A673 (cell line): ENCODE measurements around the gene THBS3. TPM values are rescaled to one million over a fixed set of nuclear protein-coding genes. Genes with fewer than 3 reads are reported as not detected.
"Not testable (repeated sequence)": the region's sequence is repeated elsewhere in the genome, so short reads cannot be mapped to it uniquely, and the experiment has no call there.

Experiments
- BruUV-seq: library from RNA; stranded (reverse); fragments of 400-500 nt; replicated peaks from 2 replicates; lab custom pipeline; 2021; lab: Mats Ljungman, UMichigan
- CTCF ChIA-PET: fragments of 300-600 bp; sonication (Branson Sonifier 250); formaldehyde crosslinking; loops from one replicate; lab custom pipeline; 2022; ENCODE audit warnings: antibody characterized with exemption; lab: Charles Lee
- POLR2A ChIA-PET: fragments of 300-600 bp; sonication (Branson Sonifier 250); formaldehyde crosslinking; loops from one replicate; lab custom pipeline; 2022; ENCODE audit warnings: antibody characterized with exemption; ENCODE audit not compliant: low non-redundant PET; lab: Charles Lee
- DNase-seq: peaks from one replicate; pipeline ENCODE4 v3.0.0-alpha.2; 2015; ENCODE audit warnings: low spot score
- H3K27ac ChIP-seq: fragments of 200-600 bp; sonication (generic); 2 replicates; pipeline ENCODE4 v1.5.1; 2016; ENCODE audit warnings: mixed run types, low read depth, mild to moderate bottlenecking, mixed read lengths, antibody characterized with exemption, low read length; ENCODE audit not compliant: poor library complexity, severe bottlenecking
- H3K27me3 ChIP-seq: fragments of 200-600 bp; sonication (generic); replicated peaks from 2 replicates; pipeline ENCODE4 v1.6.1; 2017; ENCODE audit warnings: mixed run types, low read depth, mild to moderate bottlenecking, mixed read lengths, antibody characterized with exemption, low read length; ENCODE audit not compliant: insufficient read depth, poor library complexity
- H3K36me3 ChIP-seq: fragments of 200-600 bp; sonication (generic); 2 replicates; pipeline ENCODE4 v1.6.1; 2016; ENCODE audit warnings: mixed run types, mild to moderate bottlenecking, mixed read lengths, antibody characterized with exemption, low read length; ENCODE audit not compliant: insufficient read depth, poor library complexity, severe bottlenecking
- H3K4me1 ChIP-seq: fragments of 200-600 bp; sonication (generic); 2 replicates; pipeline ENCODE4 v1.6.1; 2017; ENCODE audit warnings: mixed run types, mild to moderate bottlenecking, mixed read lengths, antibody characterized with exemption, low read length; ENCODE audit not compliant: insufficient read depth, poor library complexity, severe bottlenecking
- H3K4me3 ChIP-seq: fragments of 200-600 bp; sonication (generic); 2 replicates; pipeline ENCODE4 v1.5.1; 2016; ENCODE audit warnings: low read depth, mixed run types, mild to moderate bottlenecking, mixed read lengths, low read length; ENCODE audit not compliant: poor library complexity, severe bottlenecking
- H3K9me3 ChIP-seq: fragments of 200-600 bp; sonication (generic); 2 replicates; pipeline ENCODE4 v1.6.1; 2016; ENCODE audit warnings: mixed run types, low read depth, mild to moderate bottlenecking, mixed read lengths, antibody characterized with exemption, low read length; ENCODE audit not compliant: poor library complexity, severe bottlenecking
- EZH2 ChIP-seq: fragments of 200-600 bp; sonication (generic); IDR thresholded peaks from 2 replicates; pipeline ENCODE4 v1.6.1; 2017; ENCODE audit warnings: borderline replicate concordance, low read depth, mild to moderate bottlenecking, mixed read lengths, antibody characterized with exemption, low read length; ENCODE audit not compliant: poor library complexity, severe bottlenecking
- intact Hi-C: fragments of 100-400 bp; cut with micrococcal nuclease; formaldehyde crosslinking; loops from one replicate; pipeline ENCODE4 v1.10.0; 2022; ENCODE audit not compliant: unreplicated experiment
- total RNA-seq: library from RNA; stranded (reverse); gene quantifications from 2 replicates; pipeline ENCODE4 v1.2.3, GENCODE V29; 2021
- TF ChIP-seq, protein P1 (sequence below): fragments of 300-800, 200-600 bp; sonication (generic); conservative IDR thresholded peaks from 2 replicates; pipeline ENCODE4 v1.5.1; 2017; ENCODE audit warnings: low read depth, mild to moderate bottlenecking, antibody characterized with exemption, low read length, moderate library complexity, mixed read lengths

Gene THBS3
- total RNA-seq, 1 experiment from 2014 or later: 23.2 TPM

DNA sequence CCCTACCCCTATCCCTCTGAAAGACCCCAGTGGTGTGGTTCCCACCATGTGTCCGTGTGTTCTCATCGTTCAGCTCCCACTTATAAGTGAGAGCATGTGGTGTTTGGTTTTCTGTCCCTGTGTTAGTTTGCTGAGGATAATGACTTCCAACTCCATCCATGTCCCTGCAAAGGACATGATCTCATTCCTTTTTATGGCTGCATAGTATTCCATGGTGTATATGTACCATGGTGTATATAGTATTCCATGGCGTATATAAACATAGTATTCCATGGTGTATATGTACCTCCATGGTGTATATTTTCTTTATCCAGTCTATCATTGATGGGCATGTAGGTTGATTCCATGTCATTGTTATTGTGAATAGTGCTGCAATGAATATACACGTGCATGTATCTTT lies 43.9 kb downstream of the THBS3 start:
- H3K36me3 ChIP-seq, BruUV-seq, intact Hi-C loops, H3K27ac ChIP-seq, CTCF ChIA-PET, H3K27me3 ChIP-seq, POLR2A ChIA-PET, H3K4me3 ChIP-seq, DNase-seq, H3K9me3 ChIP-seq, H3K4me1 ChIP-seq: not testable (repeated sequence)

DNA sequence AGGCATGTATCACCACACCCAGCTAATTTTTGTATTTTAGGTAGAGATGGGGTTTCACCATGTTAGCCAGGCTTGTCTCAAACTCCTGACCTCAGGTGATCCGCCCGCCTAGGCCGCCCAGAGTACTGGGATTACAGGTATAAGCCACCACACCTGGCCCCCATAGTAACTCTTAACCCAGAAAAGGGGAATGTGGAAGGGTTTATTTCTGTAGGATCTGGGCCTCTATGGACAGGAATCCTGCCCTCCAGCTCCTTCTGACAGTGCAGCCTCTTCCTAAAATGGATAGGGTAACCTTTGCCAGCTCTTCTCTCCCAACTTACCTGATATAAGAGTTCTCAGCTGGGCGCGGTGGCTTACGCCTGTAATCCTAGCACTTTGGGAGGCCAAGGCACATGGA lies 45.1 kb downstream of the THBS3 start:
- H3K27ac ChIP-seq, H3K4me3 ChIP-seq, intact Hi-C loops, BruUV-seq, DNase-seq, CTCF ChIA-PET, H3K27me3 ChIP-seq, H3K9me3 ChIP-seq, H3K36me3 ChIP-seq, H3K4me1 ChIP-seq: not testable (repeated sequence)
- POLR2A ChIA-PET: interaction anchor here (0.7 kb wide), 1 partner anchor 126 kb away, joined by 9 read pairs; no protein-coding TSS in a partner anchor

DNA sequence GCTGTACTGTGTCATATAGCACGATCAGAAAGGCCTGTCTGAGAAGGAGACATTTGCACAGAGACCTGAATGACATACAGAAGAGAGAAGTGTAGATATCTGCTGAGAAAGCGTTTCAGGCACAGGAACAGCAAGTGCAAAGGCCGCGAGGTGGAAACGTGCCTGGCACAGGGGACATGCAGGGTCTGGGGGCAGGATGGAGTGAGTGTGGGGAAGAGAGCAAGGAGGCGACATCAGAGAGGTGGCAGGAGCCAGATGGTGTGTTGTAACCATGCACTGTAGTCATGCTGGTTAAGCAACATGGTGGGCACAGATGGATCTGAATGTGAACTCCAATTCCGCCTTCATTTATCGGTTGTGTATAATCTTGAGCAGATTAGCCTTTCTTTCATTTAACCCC lies 47.6 kb downstream of the THBS3 start:
- no peak for TF ChIP-seq EZH2
- intact Hi-C loops: no loop called here
- H3K9me3 ChIP-seq: no peaks in the 10 kb centered on the region
- CTCF ChIA-PET: interaction anchor here (0.7 kb wide), 1 partner anchor 69 kb away, joined by 3 read pairs; no protein-coding TSS in a partner anchor
- no peaks in the 10 kb centered on the region for H3K36me3 ChIP-seq
- H3K27me3 ChIP-seq: no peaks in the 10 kb centered on the region
- POLR2A ChIA-PET: no interaction called here
- H3K4me3 ChIP-seq: no peak overlapping the region
- H3K4me1 ChIP-seq: no peaks in the 10 kb centered on the region
- no TSS peak for BruUV-seq
- H3K27ac ChIP-seq: no peak overlapping the region
- no peak for DNase-seq

DNA sequence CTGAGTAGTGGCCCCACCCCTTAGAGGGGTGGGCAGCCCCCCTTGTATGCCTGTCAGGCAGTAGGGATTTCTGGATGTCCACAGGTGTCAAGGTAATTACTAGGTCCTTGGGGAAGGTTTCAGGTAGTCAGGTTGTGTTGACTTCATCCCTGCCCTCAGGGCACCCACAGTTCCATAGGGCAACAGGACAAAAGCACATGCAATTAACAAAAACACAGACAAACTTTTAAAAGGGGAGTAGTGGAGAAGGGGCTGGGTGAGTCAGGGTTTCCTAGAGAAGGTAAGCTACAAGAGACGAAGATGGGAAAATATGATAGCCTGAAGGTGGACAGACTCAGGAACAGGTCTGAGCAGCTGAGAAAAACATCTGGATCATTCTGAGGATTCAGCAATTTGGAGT lies 48.7 kb downstream of the THBS3 start:
- H3K27me3 ChIP-seq: no peaks in the 10 kb centered on the region
- no peak for DNase-seq
- no peak overlapping the region for H3K27ac ChIP-seq
- ChIA-PET CTCF (no interaction called here), POLR2A (no interaction called here)
- no peaks in the 10 kb centered on the region for H3K36me3 ChIP-seq
- intact Hi-C loops: no loop called here
- no TSS peak for BruUV-seq
- H3K9me3 ChIP-seq: no peaks in the 10 kb centered on the region
- TF ChIP-seq, protein P1, sequence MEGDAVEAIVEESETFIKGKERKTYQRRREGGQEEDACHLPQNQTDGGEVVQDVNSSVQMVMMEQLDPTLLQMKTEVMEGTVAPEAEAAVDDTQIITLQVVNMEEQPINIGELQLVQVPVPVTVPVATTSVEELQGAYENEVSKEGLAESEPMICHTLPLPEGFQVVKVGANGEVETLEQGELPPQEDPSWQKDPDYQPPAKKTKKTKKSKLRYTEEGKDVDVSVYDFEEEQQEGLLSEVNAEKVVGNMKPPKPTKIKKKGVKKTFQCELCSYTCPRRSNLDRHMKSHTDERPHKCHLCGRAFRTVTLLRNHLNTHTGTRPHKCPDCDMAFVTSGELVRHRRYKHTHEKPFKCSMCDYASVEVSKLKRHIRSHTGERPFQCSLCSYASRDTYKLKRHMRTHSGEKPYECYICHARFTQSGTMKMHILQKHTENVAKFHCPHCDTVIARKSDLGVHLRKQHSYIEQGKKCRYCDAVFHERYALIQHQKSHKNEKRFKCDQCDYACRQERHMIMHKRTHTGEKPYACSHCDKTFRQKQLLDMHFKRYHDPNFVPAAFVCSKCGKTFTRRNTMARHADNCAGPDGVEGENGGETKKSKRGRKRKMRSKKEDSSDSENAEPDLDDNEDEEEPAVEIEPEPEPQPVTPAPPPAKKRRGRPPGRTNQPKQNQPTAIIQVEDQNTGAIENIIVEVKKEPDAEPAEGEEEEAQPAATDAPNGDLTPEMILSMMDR: no peak
- no peak for TF ChIP-seq EZH2
- no peaks in the 10 kb centered on the region for H3K4me1 ChIP-seq
- H3K4me3 ChIP-seq: no peak overlapping the region

DNA sequence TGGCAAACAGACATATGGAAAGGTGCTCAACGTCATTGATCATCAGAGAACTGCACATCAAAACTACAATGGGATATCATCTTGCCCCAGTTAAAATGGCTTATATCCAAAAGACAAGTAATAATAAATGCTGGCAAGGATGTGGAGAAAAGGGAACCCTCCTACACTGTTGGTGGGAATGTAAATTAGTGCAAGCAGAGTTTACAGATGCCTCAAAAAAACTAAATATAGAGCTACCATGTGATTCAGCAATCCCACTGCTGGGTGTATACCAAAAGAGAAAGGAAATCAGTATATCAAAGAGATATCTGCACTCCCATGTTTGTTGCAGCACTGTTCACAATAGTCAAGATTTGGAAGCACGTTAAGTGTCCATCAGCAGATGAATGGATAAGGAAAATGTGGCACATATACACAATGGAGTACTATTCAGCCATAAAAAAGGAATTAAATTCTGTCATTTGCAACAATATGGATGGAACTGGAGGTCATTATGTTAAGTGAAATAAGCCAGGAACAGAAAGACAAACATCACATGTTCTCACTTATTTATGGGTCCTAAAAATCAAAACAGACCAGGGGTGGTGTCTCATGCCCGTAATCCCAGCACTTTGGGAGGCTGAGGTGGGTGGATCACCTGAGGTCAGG lies 51.6 kb downstream of the THBS3 start:
- H3K9me3 ChIP-seq, H3K4me1 ChIP-seq, POLR2A ChIA-PET, H3K4me3 ChIP-seq, H3K27me3 ChIP-seq, CTCF ChIA-PET, DNase-seq, BruUV-seq, intact Hi-C loops, H3K36me3 ChIP-seq, H3K27ac ChIP-seq: not testable (repeated sequence)

Other genes starting within 250 kb of the THBS3 start
- gene PYGO2, start 246.1 kb downstream of the THBS3 start, total RNA-seq: 46.3 and 48.5 TPM in 2 replicates
- 201 and 204 TPM in 2 replicates for gene SHC1, start 237.2 kb downstream of the THBS3 start, total RNA-seq
- gene CKS1B, start 233.2 kb downstream of the THBS3 start, total RNA-seq: 291 and 295 TPM in 2 replicates
- 82.4 and 84.2 TPM in 2 replicates for gene FLAD1, start 224.6 kb downstream of the THBS3 start, total RNA-seq
- 1.4 and 1.7 TPM in 2 replicates for gene LENEP, start 214.3 kb downstream of the THBS3 start, total RNA-seq
- gene ZBTB7B, start 205.1 kb downstream of the THBS3 start, total RNA-seq: 19.2 and 21.8 TPM in 2 replicates
- 0.21 TPM in 1 of 2 replicates, not detected in the other for gene DCST2, start 174.1 kb downstream of the THBS3 start, total RNA-seq
- not detected in 2 replicates for gene DCST1, start 174.1 kb downstream of the THBS3 start, total RNA-seq
- gene ADAM15, start 156.6 kb downstream of the THBS3 start, total RNA-seq: 36.3 and 48.5 TPM in 2 replicates
- 17.0 and 18.8 TPM in 2 replicates for gene EFNA4, start 144.2 kb downstream of the THBS3 start, total RNA-seq
- 5.8 and 8.9 TPM in 2 replicates for gene EFNA3, start 129.1 kb downstream of the THBS3 start, total RNA-seq
- 0.90 and 1.0 TPM in 2 replicates for gene EFNA1, start 80.0 kb downstream of the THBS3 start, total RNA-seq
- gene SLC50A1, start 72.0 kb downstream of the THBS3 start, total RNA-seq: 30.3 and 33.8 TPM in 2 replicates
- gene DPM3, start 67.4 kb downstream of the THBS3 start, total RNA-seq: 34.0 and 37.4 TPM in 2 replicates
- gene KRTCAP2, start 34.6 kb downstream of the THBS3 start, total RNA-seq: 162 and 179 TPM in 2 replicates
- 5.1 and 6.2 TPM in 2 replicates for gene TRIM46, start 34.0 kb downstream of the THBS3 start, total RNA-seq
- gene MTX1, start 798 bp upstream of the THBS3 start, total RNA-seq: 65.2 and 75.9 TPM in 2 replicates
- gene ENTREP3, start 47.6 kb upstream of the THBS3 start, total RNA-seq: 72.5 and 75.5 TPM in 2 replicates
- gene SCAMP3, start 54.5 kb upstream of the THBS3 start, total RNA-seq: 109 and 115 TPM in 2 replicates
- 70.2 and 79.1 TPM in 2 replicates for gene CLK2, start 65.6 kb upstream of the THBS3 start, total RNA-seq
- 11.3 and 12.2 TPM in 2 replicates for gene HCN3, start 69.6 kb upstream of the THBS3 start, total RNA-seq
- gene PKLR, start 93.5 kb upstream of the THBS3 start, total RNA-seq: not detected in 2 replicates
- gene FDPS, start 101.0 kb upstream of the THBS3 start, total RNA-seq: 449 and 481 TPM in 2 replicates
- 42.2 and 43.9 TPM in 2 replicates for gene RUSC1, start 113.0 kb upstream of the THBS3 start, total RNA-seq